ENCODE results near the gene CDH13. TPM values are rescaled to one million over a fixed set of nuclear protein-coding genes. Genes with fewer than 3 reads are reported as not detected.

CDH13 gene
- total RNA-seq, 4 donors from 2014 or later = 2.0 to 6.6 (median 4.1) TPM; not detected in 1

- Histone ChIP-seq H3K27ac (no peak overlapping the region), H3K27me3 (no peaks in the 10 kb centered on the region), H3K4me3 (no peak overlapping the region), H3K36me3 (no peaks in the 10 kb centered on the region), H3K4me1 (no peaks in the 10 kb centered on the region), H3K9me3 (no peaks in the 10 kb centered on the region)
- DNase-seq = no peak
- TF ChIP-seq CTCF (IDR thresholded peaks at IDR 0.05) = no peak
- TF ChIP-seq POLR2A (IDR thresholded peaks at IDR 0.05) = no peak
Observed at GRCh38 chr16:83734136-83734535, 1107.4 kb downstream of the CDH13 start.

- H3K9me3 ChIP-seq = no peaks in the 10 kb centered on the region
- H3K36me3 ChIP-seq = no peaks in the 10 kb centered on the region
- no peak for DNase-seq
- TF ChIP-seq CTCF (IDR thresholded peaks at IDR 0.05) (no peak), POLR2A (IDR thresholded peaks at IDR 0.05) (no peak)
- no peak overlapping the region for H3K27ac ChIP-seq
- no peak overlapping the region for H3K4me3 ChIP-seq
- H3K4me1 ChIP-seq = no peaks in the 10 kb centered on the region
- no peaks in the 10 kb centered on the region for H3K27me3 ChIP-seq
Observed at GRCh38 chr16:83737729-83738354, 1111.1 kb downstream of the CDH13 start.

GRCh38 chr16:83738923-83739503, 1112.2 kb downstream of the CDH13 start:
- H3K36me3 ChIP-seq = no peaks in the 10 kb centered on the region
- no peaks in the 10 kb centered on the region for H3K27me3 ChIP-seq
- no peak overlapping the region for H3K27ac ChIP-seq
- DNase-seq = no peak
- H3K4me3 ChIP-seq = no peak overlapping the region
- no peaks in the 10 kb centered on the region for H3K4me1 ChIP-seq
- no peaks in the 10 kb centered on the region for H3K9me3 ChIP-seq
- no peak for TF ChIP-seq POLR2A (IDR thresholded peaks at IDR 0.05)
- TF ChIP-seq CTCF (IDR thresholded peaks at IDR 0.05) = no peak

- no peak for TF ChIP-seq POLR2A (IDR thresholded peaks at IDR 0.05)
- TF ChIP-seq CTCF (IDR thresholded peaks at IDR 0.05) = no peak
- no peak for DNase-seq
- Histone ChIP-seq H3K27me3 (no peaks in the 10 kb centered on the region), H3K4me1 (no peaks in the 10 kb centered on the region), H3K4me3 (no peak overlapping the region), H3K9me3 (no peaks in the 10 kb centered on the region), H3K36me3 (no peaks in the 10 kb centered on the region), H3K27ac (no peak overlapping the region)
Observed at GRCh38 chr16:83742124-83742899, 1115.5 kb downstream of the CDH13 start.

- TF ChIP-seq CTCF (IDR thresholded peaks at IDR 0.05) (no peak), POLR2A (IDR thresholded peaks at IDR 0.05) (no peak)
- H3K27ac ChIP-seq = no peak overlapping the region
Observed at GRCh38 chr16:83743241-83743640, 1116.5 kb downstream of the CDH13 start.

More at GRCh38 chr16:83743241-83743640, 1116.5 kb downstream of the CDH13 start:
- no peaks in the 10 kb centered on the region for H3K36me3 ChIP-seq
- H3K27me3 ChIP-seq = no peaks in the 10 kb centered on the region
- no peaks in the 10 kb centered on the region for H3K9me3 ChIP-seq
- DNase-seq = no peak
- no peaks in the 10 kb centered on the region for H3K4me1 ChIP-seq
- no peak overlapping the region for H3K4me3 ChIP-seq

All from Peyer's patch (tissue), 4 donors.